ENCODE results near the gene WWOX.

The WWOX gene

DNA sequence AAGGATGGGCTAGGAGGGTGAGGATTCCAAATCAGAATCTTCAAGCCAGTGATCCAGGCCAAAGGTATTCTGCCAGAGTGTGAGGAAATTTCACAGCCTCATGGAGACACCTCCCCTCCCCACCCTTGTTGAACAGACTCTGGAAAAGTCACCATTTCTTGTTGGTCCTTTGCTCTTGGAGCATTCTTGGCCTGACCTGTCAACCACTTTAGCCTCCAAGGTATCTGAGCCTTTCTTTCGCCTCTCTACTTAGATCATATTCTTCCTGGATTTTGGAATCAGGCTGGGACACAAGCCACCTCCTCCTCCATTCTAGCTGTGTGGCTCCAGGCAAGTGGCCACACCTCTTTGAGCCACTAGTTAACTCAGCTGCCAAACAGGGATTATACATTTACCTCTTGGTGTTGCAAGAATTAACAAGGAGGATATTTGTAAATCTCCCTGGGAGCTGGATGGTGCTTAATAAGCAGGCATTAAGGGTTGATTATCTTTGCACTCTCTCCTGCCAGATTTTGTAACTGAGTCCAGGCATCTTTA is 193.5 kb downstream of the WWOX start:
- Histone ChIP-seq H3K36me3 (ENCODE audit: control insufficient read depth, insufficient read depth, low read length) (no peaks in the 10 kb centered on the region), H3K4me1 (ENCODE audit: control insufficient read depth, insufficient read depth, low read length, poor library complexity, severe bottlenecking) (no peaks in the 10 kb centered on the region), H3K27ac (ENCODE audit: low read depth, low read length, severe bottlenecking) (no peak overlapping the region), H3K9me3 (ENCODE audit: control insufficient read depth, low read length) (no peaks in the 10 kb centered on the region), H3K4me3 (ENCODE audit: extremely low read depth, insufficient read depth, low read length, poor library complexity, severe bottlenecking) (no peak overlapping the region)
- WGBS, 2 experiments (ENCODE audit: insufficient coverage in 2 of 2) = 88 to 100% methylated on average over 1 of the region's 1 CpG

DNA sequence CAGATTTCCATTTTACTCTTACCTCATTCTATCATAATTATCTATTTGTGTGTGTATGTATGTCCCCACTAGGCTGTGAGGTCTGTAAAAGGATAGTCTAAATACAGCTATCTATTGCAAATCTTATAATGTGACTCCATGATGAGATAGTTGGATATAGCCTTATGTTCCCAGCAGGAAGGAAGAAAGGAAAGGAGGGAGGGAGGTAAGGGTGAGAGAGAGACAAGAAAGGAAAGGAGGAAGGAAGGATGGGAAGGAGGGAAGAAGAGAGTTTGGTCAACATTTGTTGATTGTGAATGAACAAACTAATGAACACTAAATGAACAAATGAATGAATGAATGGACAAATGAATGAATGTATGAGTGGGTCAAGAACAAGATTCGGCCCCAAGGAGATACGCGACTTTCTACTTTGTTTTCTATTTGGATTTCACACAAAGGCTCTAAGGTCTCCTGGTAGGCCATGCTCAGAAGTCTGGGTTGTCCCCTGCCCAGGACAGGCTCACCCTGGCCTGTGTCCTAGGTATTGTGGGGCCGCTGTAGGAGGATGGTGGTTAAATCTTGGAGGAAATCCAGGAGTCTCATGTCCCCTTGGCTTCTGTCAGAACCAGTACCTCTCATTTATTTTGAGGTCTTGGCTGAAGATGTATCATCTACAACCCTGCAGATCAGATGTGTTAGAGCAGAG is 195.2 kb downstream of the WWOX start:
- H3K9me3 ChIP-seq (ENCODE audit: control insufficient read depth, low read length) = no peaks in the 10 kb centered on the region
- no peaks in the 10 kb centered on the region for H3K36me3 ChIP-seq (ENCODE audit: control insufficient read depth, insufficient read depth, low read length)
- H3K4me3 ChIP-seq (ENCODE audit: extremely low read depth, insufficient read depth, low read length, poor library complexity, severe bottlenecking) = no peak overlapping the region
- H3K4me1 ChIP-seq (ENCODE audit: control insufficient read depth, insufficient read depth, low read length, poor library complexity, severe bottlenecking) = no peaks in the 10 kb centered on the region
- WGBS, 2 experiments (ENCODE audit: insufficient coverage in 2 of 2) = 97 to 100% methylated on average over 2 to 3 of the region's 4 CpGs
- H3K27ac ChIP-seq (ENCODE audit: low read depth, low read length, severe bottlenecking) = no peak overlapping the region

DNA sequence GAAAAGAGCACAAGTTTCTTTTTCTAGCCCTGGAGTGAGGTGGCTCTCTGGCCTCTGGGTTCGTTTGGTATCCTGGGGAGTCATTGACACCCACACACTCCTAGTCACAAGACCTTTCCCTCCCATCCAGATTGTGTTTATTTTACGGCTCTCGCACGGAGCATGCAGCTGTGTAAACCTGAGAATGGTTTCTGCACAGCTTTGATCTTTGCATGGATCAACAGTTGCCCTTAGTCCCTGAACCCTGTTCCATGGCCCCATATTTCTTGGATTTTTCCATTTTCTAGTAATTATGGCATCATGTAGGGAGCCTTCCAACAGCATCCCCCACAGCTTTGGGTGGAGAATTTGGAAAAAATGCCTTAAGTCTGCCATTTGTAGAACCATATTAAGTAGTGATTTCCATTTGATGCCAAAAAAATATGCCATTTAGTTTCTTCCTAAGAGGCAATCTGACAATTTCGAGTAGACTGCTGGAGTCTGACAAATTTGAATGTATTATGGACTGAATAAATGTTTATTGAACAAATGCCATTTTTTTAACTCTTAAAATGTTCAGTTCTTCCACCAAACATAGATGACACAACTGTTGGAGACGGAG is 197.7 kb downstream of the WWOX start:
- Histone ChIP-seq H3K9me3 (ENCODE audit: control insufficient read depth, low read length) (no peaks in the 10 kb centered on the region), H3K4me1 (ENCODE audit: control insufficient read depth, insufficient read depth, low read length, poor library complexity, severe bottlenecking) (no peaks in the 10 kb centered on the region), H3K27ac (ENCODE audit: low read depth, low read length, severe bottlenecking) (no peak overlapping the region), H3K36me3 (ENCODE audit: control insufficient read depth, insufficient read depth, low read length) (no peaks in the 10 kb centered on the region), H3K4me3 (ENCODE audit: extremely low read depth, insufficient read depth, low read length, poor library complexity, severe bottlenecking) (no peak overlapping the region)
- WGBS, 2 experiments (ENCODE audit: insufficient coverage in 2 of 2) = 44 to 93% methylated on average over 3 of the region's 6 CpGs

DNA sequence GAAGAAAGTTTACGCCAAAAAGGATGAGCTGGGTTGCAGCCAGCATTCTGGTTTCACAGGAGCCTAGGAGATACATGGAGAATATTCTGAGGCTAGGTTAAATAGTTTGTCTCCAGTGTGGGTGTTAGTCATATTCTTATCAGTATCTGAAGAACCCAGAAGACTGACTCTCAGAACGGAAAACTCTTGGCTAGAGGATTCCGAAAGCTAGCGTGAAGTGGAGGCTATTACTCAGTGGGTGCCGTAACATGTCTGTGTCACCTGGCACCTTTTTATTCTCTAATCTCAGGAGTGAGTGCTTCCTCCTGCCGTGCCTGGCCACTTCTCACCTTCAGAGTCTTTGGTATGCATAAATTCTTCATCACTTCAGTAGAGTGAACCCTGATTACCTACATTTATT is 199.5 kb downstream of the WWOX start:
- whole genome bisulfite sequencing, 2 experiments (ENCODE audit: insufficient coverage in 2 of 2) = 75 to 84% methylated on average over 3 to 6 of the region's 6 CpGs
- Histone ChIP-seq H3K4me1 (ENCODE audit: control insufficient read depth, insufficient read depth, low read length, poor library complexity, severe bottlenecking) (no peaks in the 10 kb centered on the region), H3K9me3 (ENCODE audit: control insufficient read depth, low read length) (no peaks in the 10 kb centered on the region), H3K27ac (ENCODE audit: low read depth, low read length, severe bottlenecking) (no peak overlapping the region), H3K36me3 (ENCODE audit: control insufficient read depth, insufficient read depth, low read length) (no peaks in the 10 kb centered on the region), H3K4me3 (ENCODE audit: extremely low read depth, insufficient read depth, low read length, poor library complexity, severe bottlenecking) (no peak overlapping the region)

DNA sequence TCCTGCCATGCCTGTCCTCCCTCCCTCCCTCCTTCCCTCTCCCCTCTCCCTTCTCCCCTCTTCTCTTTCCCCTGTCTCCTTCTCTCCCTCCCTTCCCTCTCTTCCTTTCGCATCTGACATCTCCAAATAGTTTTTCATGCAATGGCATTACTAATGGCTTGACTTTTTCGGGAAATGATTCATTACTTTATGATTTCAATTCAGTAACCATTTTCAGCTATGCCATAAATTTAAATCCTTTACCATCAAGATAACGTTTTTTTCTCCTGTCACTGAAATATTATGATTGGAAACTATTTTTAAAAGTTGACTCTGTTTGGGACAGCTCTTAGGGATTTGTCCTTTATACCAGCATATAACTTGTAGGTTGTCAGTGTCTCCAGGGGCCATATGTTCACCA is 201.0 kb downstream of the WWOX start:
- H3K4me3 ChIP-seq (ENCODE audit: extremely low read depth, insufficient read depth, low read length, poor library complexity, severe bottlenecking) = no peak overlapping the region
- no peaks in the 10 kb centered on the region for H3K36me3 ChIP-seq (ENCODE audit: control insufficient read depth, insufficient read depth, low read length)
- no peaks in the 10 kb centered on the region for H3K9me3 ChIP-seq (ENCODE audit: control insufficient read depth, low read length)
- 83% methylated on average over 1 of the region's 3 CpGs; no CpG with 5 or more reads in 1 of the 2 experiments for WGBS, 2 experiments (ENCODE audit: insufficient coverage in 2 of 2)
- H3K27ac ChIP-seq (ENCODE audit: low read depth, low read length, severe bottlenecking) = no peak overlapping the region
- no peaks in the 10 kb centered on the region for H3K4me1 ChIP-seq (ENCODE audit: control insufficient read depth, insufficient read depth, low read length, poor library complexity, severe bottlenecking)

DNA sequence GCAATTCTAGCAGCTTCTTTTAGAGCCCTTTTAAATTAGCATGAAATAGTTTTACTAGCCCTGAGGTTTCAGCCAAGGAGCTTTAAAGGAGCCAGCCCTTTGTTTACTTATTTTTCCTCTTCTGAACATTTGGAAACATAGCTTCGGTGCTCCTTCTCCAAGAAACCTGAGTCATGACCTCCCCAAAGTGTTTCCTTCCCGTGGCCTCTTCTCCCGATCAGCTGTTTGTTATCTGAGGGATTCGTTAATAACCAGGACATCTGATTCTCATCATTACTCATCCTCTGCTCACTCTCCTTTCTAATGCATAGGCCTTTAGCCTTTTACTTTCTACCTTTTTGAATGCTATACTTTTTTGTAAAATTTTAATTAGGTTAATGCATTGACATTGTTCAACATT is 204.5 kb downstream of the WWOX start:
- WGBS, 2 experiments (ENCODE audit: insufficient coverage in 2 of 2) = 82% methylated on average over 3 of the region's 4 CpGs; no CpG with 5 or more reads in 1 of the 2 experiments
- Histone ChIP-seq H3K9me3 (ENCODE audit: control insufficient read depth, low read length) (no peaks in the 10 kb centered on the region), H3K27ac (ENCODE audit: low read depth, low read length, severe bottlenecking) (no peak overlapping the region), H3K4me1 (ENCODE audit: control insufficient read depth, insufficient read depth, low read length, poor library complexity, severe bottlenecking) (peaks cover 5% of the 10 kb centered on the region), H3K4me3 (ENCODE audit: extremely low read depth, insufficient read depth, low read length, poor library complexity, severe bottlenecking) (no peak overlapping the region), H3K36me3 (ENCODE audit: control insufficient read depth, insufficient read depth, low read length) (no peaks in the 10 kb centered on the region)

DNA sequence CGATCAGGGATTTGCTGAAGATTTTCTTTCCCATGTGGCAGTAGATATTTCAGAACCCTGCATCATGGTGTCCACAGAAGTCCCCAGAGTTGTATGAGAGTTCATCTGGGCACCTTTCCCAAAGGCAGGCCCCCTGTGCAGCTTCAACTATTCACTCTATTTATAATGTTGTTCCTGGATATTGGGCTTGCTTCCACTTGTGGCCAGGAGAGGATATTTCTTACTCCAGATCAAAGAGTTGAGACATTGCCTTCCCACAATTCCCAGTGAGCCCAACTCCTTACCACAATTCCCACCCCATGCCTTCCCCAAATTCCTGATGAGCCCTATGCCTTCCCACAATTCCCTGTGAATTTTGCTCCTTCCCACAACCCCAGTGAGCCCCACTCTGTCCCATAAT is 206.9 kb downstream of the WWOX start:
- Histone ChIP-seq H3K4me1 (ENCODE audit: control insufficient read depth, insufficient read depth, low read length, poor library complexity, severe bottlenecking) (peaks cover 14% of the 10 kb centered on the region), H3K36me3 (ENCODE audit: control insufficient read depth, insufficient read depth, low read length) (no peaks in the 10 kb centered on the region), H3K4me3 (ENCODE audit: extremely low read depth, insufficient read depth, low read length, poor library complexity, severe bottlenecking) (no peak overlapping the region), H3K9me3 (ENCODE audit: control insufficient read depth, low read length) (no peaks in the 10 kb centered on the region), H3K27ac (ENCODE audit: low read depth, low read length, severe bottlenecking) (no peak overlapping the region)
- 86% methylated on average over 1 of the region's 1 CpG; no CpG with 5 or more reads in 1 of the 2 experiments for WGBS, 2 experiments (ENCODE audit: insufficient coverage in 2 of 2)

DNA sequence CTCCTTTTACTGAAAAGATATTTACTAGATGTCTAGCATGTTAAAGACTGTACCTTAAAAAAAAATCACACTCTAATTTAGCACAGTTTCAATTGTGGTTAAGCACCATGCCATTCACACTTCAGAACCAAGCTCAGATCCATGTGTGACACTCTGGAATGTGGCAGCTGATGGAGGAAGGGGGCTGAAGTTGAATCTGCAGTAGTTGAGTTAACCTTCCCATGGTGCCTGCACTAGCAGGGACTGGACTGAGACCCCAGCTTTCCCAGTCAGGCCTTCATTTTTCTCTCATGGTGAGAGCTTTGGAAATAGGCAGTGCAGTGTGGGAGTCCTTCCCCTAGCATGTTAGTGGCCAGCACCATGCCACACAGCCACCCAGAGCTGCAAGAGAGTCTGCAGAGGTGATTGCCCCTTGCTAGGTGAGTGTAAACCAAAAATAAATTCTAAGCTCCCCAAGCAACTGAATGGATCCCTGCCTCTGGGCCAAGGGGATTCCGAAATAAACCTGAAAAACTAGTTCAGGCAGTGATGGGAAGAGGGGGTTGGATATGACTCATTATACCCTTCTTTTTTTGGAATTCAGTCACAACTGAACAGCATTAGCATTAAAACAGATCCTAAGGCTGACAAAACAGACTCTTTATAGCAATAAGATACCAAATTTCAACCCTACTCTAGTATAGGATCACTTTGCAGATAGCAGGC is 208.5 kb downstream of the WWOX start:
- Histone ChIP-seq H3K4me1 (ENCODE audit: control insufficient read depth, insufficient read depth, low read length, poor library complexity, severe bottlenecking) (peaks cover 21% of the 10 kb centered on the region), H3K27ac (ENCODE audit: low read depth, low read length, severe bottlenecking) (no peak overlapping the region), H3K9me3 (ENCODE audit: control insufficient read depth, low read length) (no peaks in the 10 kb centered on the region), H3K36me3 (ENCODE audit: control insufficient read depth, insufficient read depth, low read length) (no peaks in the 10 kb centered on the region), H3K4me3 (ENCODE audit: extremely low read depth, insufficient read depth, low read length, poor library complexity, severe bottlenecking) (no peak overlapping the region)
- WGBS, 2 experiments (ENCODE audit: insufficient coverage in 2 of 2) = no CpG with 5 or more reads among the region's 1 CpG

DNA sequence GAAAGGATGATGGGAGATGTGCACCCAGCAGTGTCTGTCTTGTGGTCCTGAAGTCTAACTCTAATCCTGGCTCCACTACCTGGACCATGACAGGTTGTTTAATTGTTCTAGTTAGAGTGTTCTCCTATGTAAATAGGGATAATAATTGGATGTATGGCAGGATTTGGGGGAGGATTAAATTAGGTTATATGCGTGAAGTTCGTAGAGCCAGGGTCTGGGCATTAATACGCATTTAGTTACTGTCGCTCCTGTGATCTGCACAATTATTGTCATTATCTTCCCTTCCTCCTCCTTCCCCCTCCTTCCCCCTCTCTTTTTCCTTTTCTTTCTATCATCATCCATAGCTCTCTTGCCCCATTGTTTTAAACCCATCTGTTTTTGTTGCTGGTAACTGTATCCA is 210.3 kb downstream of the WWOX start:
- H3K36me3 ChIP-seq (ENCODE audit: control insufficient read depth, insufficient read depth, low read length) = no peaks in the 10 kb centered on the region
- H3K27ac ChIP-seq (ENCODE audit: low read depth, low read length, severe bottlenecking) = no peak overlapping the region
- H3K9me3 ChIP-seq (ENCODE audit: control insufficient read depth, low read length) = no peaks in the 10 kb centered on the region
- 82 to 92% methylated on average over 2 to 4 of the region's 4 CpGs for WGBS, 2 experiments (ENCODE audit: insufficient coverage in 2 of 2)
- H3K4me3 ChIP-seq (ENCODE audit: extremely low read depth, insufficient read depth, low read length, poor library complexity, severe bottlenecking) = no peak overlapping the region
- peaks cover 21% of the 10 kb centered on the region for H3K4me1 ChIP-seq (ENCODE audit: control insufficient read depth, insufficient read depth, low read length, poor library complexity, severe bottlenecking)

DNA sequence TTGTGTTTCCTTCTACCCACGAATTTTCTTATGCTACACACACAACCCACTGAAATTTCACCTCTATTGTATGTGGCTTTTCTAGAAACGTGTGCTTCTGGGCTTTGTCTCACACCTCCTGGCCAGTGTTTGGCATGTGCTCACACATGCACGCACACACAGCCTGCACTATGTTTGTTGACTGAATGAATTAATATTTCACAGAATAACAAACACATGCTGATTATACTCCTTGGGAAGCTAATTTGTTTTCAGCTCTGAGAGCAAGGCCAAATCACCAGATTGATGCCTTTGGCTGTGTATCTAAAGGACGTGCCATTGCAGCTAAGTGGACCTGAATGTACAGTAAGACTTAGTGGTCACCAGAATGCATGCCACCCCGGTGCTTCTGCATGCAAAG is 210.7 kb downstream of the WWOX start:
- Histone ChIP-seq H3K27ac (ENCODE audit: low read depth, low read length, severe bottlenecking) (no peak overlapping the region), H3K9me3 (ENCODE audit: control insufficient read depth, low read length) (no peaks in the 10 kb centered on the region), H3K36me3 (ENCODE audit: control insufficient read depth, insufficient read depth, low read length) (no peaks in the 10 kb centered on the region), H3K4me3 (ENCODE audit: extremely low read depth, insufficient read depth, low read length, poor library complexity, severe bottlenecking) (no peak overlapping the region), H3K4me1 (ENCODE audit: control insufficient read depth, insufficient read depth, low read length, poor library complexity, severe bottlenecking) (peaks cover 21% of the 10 kb centered on the region)
- 81 to 86% methylated on average over 3 to 4 of the region's 5 CpGs for WGBS, 2 experiments (ENCODE audit: insufficient coverage in 2 of 2)
